ENCODE measurements around the gene KCTD13.
"Not testable (repeated sequence)": the region's sequence is repeated elsewhere in the genome, so short reads cannot be mapped to it uniquely, and the experiment has no call there.

KCTD13 gene

GRCh38 chr16:29896841-29897240, 29.2 kb downstream of the KCTD13 start:
- Mint-ChIP-seq H3K27me3 (ENCODE audit: low read depth) (peaks cover 33% of the 10 kb centered on the region), H3K36me3 (ENCODE audit: low read depth) (no peaks in the 10 kb centered on the region), H3K4me3 (no peak overlapping the region), H3K9me3 (no peaks in the 10 kb centered on the region), H3K4me1 (peaks cover 8% of the 10 kb centered on the region), H3K27ac (no peak overlapping the region)
- TF ChIP-seq CTCF (IDR thresholded peaks at IDR 0.05; ENCODE audit: unreplicated experiment in 3 of 3) = no peak

- peaks cover 8% of the 10 kb centered on the region for H3K4me1 Mint-ChIP-seq
- no peak overlapping the region for H3K4me3 Mint-ChIP-seq
- H3K36me3 Mint-ChIP-seq (ENCODE audit: low read depth) = no peaks in the 10 kb centered on the region
- H3K9me3 Mint-ChIP-seq = no peaks in the 10 kb centered on the region
- no peak for TF ChIP-seq CTCF (IDR thresholded peaks at IDR 0.05; ENCODE audit: unreplicated experiment in 3 of 3)
- H3K27me3 Mint-ChIP-seq (ENCODE audit: low read depth) = peaks cover 24% of the 10 kb centered on the region
- H3K27ac Mint-ChIP-seq = no peak overlapping the region
These were observed 31.7 kb downstream of the KCTD13 start for GRCh38 chr16:29894352-29894751.

- Mint-ChIP-seq H3K27ac (no peak overlapping the region), H3K4me1 (peaks cover 5% of the 10 kb centered on the region), H3K27me3 (ENCODE audit: low read depth) (peaks cover 20% of the 10 kb centered on the region), H3K9me3 (no peaks in the 10 kb centered on the region), H3K36me3 (ENCODE audit: low read depth) (no peaks in the 10 kb centered on the region), H3K4me3 (no peak overlapping the region)
- no peak for TF ChIP-seq CTCF (IDR thresholded peaks at IDR 0.05; ENCODE audit: unreplicated experiment in 3 of 3)
These were observed 32.5 kb downstream of the KCTD13 start for GRCh38 chr16:29893553-29893952.

GRCh38 chr16:29892458-29892813, 33.6 kb downstream of the KCTD13 start:
- Mint-ChIP-seq H3K9me3 (no peaks in the 10 kb centered on the region), H3K27me3 (ENCODE audit: low read depth) (peaks cover 9% of the 10 kb centered on the region), H3K4me3 (no peak overlapping the region), H3K27ac (no peak overlapping the region), H3K36me3 (ENCODE audit: low read depth) (no peaks in the 10 kb centered on the region), H3K4me1 (no peaks in the 10 kb centered on the region)
- TF ChIP-seq CTCF (IDR thresholded peaks at IDR 0.05; ENCODE audit: unreplicated experiment in 3 of 3) = no peak

- Mint-ChIP-seq H3K27ac (peak overlapping the region in 1 of 3 experiments; percentile 82), H3K36me3 (ENCODE audit: low read depth) (no peaks in the 10 kb centered on the region), H3K27me3 (ENCODE audit: low read depth) (peaks cover 5% of the 10 kb centered on the region), H3K4me1 (no peaks in the 10 kb centered on the region), H3K9me3 (no peaks in the 10 kb centered on the region), H3K4me3 (no peak overlapping the region)
- TF ChIP-seq CTCF (IDR thresholded peaks at IDR 0.05; ENCODE audit: unreplicated experiment in 3 of 3) = no peak
These were observed 34.2 kb downstream of the KCTD13 start for GRCh38 chr16:29891525-29892457.

GRCh38 chr16:29889372-29889771, 36.7 kb downstream of the KCTD13 start:
- H3K27me3 Mint-ChIP-seq (ENCODE audit: low read depth); H3K4me1 Mint-ChIP-seq; H3K4me3 Mint-ChIP-seq; H3K36me3 Mint-ChIP-seq (ENCODE audit: low read depth); H3K27ac Mint-ChIP-seq; H3K9me3 Mint-ChIP-seq: not testable (repeated sequence)

All from nephron (organoid).